PFSK-1 (cell line): Measurements from ENCODE around the gene SUFU.

Experiments used
- POLR2AphosphoS5 ChIP-seq: IDR thresholded peaks from 2 replicates; pipeline ENCODE4 v1.6.1; 2012; ENCODE audit warnings: low read depth, mild to moderate bottlenecking, control low read depth, low read length, moderate library complexity
- SIN3A ChIP-seq: IDR thresholded peaks from 2 replicates; pipeline ENCODE4 v1.6.1; 2012; ENCODE audit warnings: mild to moderate bottlenecking, low read length, moderate library complexity, borderline replicate concordance; ENCODE audit not compliant: insufficient read depth
- TAF1 ChIP-seq: IDR thresholded peaks from 2 replicates; pipeline ENCODE4 v1.6.1; 2012; ENCODE audit warnings: low read length, control low read depth, borderline replicate concordance; ENCODE audit not compliant: insufficient read depth
- TF ChIP-seq, protein P1 (sequence below), 2 experiments: IDR thresholded peaks; 2 replicates each; pipeline versions ENCODE4 v1.6.1 to v1.8.0; 2011 to 2012; ENCODE audit warnings: low read depth in 2 of 2, low read length in 2 of 2, control low read depth in 1 of 2, inconsistent platforms in 1 of 2, mild to moderate bottlenecking in 1 of 2, moderate library complexity in 1 of 2; ENCODE audit not compliant: insufficient read depth in 1 of 2

DNA sequence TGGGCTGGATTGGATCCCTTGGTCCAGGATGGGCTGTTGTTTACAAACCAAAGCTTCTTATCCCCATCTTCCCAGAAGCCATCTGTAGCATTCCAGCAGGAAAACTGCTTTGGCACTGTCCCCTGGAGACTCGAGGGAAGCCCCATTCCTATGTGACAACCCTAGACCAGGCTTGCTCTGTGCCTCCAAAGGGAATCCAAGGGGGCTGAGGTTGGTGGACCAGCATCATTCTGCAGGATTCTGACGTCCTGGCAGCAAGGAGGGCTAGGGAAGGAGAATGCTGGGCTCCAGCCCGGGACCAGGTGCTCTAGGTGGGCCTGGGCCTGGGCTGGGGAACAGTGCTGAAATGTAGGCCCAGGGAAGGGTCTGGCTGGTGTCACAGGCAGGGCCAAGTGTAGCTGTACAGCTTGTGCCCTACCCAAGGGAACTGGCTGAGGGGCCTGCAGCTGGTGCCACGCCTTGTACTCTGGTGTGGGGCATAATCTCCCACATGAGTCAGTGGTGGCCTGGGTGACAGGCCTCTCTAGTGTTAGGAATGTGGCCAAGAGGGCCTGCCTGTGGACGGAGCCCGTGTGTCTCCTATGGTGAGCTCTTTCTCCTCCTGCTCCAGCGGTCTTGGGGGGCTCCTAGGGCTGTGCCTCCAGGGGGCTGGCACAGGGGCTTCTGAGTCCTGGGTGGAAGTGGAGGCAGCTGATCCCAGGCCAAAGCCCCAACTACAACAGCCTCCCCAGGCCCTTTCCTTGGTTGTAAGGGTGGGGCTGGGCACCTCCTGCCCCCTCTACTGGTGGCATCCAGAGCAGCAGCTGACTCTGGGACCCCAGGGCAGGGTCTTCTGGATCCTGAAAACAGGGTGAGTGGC is 165.7 kb downstream of the SUFU start:
- TF ChIP-seq, protein P1, sequence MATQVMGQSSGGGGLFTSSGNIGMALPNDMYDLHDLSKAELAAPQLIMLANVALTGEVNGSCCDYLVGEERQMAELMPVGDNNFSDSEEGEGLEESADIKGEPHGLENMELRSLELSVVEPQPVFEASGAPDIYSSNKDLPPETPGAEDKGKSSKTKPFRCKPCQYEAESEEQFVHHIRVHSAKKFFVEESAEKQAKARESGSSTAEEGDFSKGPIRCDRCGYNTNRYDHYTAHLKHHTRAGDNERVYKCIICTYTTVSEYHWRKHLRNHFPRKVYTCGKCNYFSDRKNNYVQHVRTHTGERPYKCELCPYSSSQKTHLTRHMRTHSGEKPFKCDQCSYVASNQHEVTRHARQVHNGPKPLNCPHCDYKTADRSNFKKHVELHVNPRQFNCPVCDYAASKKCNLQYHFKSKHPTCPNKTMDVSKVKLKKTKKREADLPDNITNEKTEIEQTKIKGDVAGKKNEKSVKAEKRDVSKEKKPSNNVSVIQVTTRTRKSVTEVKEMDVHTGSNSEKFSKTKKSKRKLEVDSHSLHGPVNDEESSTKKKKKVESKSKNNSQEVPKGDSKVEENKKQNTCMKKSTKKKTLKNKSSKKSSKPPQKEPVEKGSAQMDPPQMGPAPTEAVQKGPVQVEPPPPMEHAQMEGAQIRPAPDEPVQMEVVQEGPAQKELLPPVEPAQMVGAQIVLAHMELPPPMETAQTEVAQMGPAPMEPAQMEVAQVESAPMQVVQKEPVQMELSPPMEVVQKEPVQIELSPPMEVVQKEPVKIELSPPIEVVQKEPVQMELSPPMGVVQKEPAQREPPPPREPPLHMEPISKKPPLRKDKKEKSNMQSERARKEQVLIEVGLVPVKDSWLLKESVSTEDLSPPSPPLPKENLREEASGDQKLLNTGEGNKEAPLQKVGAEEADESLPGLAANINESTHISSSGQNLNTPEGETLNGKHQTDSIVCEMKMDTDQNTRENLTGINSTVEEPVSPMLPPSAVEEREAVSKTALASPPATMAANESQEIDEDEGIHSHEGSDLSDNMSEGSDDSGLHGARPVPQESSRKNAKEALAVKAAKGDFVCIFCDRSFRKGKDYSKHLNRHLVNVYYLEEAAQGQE (IDR thresholded peaks at IDR 0.05; ENCODE audit: insufficient read depth in 1 of 2, low read depth in 2 of 2, low read length in 2 of 2) = no peak
- no peak for TF ChIP-seq POLR2AphosphoS5
- no peak for TF ChIP-seq TAF1
- no peak for TF ChIP-seq SIN3A
